ENCODE measurements around the gene EVA1B.

EVA1B gene

DNA sequence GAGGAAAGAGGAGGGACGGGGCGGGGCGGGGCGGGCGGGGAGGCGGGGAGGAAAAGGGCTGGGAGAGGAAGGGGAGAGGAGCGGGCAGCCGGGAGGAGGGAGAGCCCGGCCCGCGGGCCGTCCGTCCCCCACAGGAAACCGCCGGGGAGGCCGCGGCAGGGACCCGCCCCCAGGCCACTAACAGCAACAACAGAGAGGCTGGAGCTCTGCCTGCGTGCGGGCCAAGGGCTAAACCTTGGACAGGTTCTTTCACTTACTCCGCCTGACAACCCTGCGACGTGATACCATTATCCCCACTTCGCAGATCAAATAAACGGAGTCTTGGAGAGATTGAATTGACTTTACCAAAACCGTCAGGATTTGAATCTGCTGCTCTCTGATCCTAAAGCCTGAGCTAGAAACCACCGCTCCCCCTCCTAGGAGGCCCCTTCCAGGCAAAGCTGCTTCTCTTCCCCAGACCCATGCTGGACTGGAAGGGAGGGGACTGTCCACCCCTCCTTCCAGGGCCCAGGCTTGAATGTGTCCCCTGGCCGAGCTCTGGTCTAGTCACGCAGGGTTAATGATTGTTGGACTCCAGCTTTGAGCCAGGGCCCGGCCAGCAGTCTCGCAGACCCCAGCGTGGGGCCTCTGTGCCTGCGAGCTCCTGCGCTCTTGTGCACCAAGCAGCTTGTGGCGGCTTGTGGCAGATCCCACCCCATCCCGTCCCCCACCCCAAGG, at the start of gene EVA1B:
EVA1B (minus strand) TSS at position 10 of the 717 bp plus-strand sequence. CDS start 608 bp downstream, outside the sequence.
- DNase-seq, result peak in 1 of 2 donors; percentile 53

DNA sequence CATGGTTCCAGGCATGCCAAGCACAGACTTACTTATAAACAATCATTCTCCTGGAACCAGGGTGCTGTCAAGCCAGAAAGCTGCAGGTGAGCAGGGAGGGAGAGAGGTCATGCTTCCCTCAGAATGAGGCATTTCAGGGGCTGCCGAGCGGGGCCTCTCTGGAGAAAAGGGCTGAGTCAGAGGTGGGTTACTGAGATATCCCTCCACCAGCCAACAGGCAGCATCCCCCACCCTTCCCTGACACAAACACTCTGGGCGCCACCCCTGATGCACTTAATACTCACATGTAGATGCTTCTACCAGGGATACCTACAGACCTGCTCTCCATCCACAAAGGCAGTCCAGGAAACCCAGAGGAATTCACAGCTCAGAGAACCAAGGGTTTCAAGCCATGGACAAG, 49.2 kb upstream of the EVA1B start:
- DNase-seq, result no peak

DNA sequence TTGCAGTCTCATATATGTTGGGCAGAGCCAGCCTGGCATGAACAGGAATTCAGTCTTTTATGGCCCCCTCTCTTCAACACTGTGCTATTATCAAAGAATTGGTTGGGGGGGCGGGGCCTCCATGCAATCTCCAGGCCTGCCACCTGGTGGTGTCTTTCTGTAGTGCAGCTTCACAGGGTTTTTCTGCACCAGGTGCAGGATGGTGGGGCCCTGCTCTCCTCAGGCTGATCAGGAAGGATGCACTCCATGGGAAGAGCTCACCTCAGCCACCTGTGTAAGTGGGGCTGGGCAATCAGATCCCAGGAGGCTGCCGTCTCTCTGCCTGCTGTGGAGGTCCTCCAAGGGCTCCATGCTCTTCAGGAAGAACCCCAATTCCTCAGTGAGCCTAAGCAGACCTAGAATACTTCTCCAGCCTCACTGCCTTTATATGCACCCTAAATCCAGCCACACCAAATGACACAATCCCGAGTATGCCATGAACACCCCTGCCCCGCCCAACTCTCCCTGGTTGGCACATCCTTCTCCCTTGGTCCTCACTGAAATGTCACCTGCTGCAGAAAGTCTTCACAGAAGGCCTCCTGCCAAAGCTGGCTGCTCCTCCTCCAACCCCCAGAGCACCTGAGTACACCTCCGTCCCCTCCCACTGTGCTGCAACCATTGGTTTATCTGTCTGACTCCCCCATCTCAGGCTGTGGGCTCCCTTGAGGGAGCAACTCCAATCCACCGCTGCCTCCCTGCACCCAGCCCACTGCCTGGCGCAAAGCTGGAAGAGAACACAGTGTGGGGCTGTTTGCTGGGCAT, 45.8 kb upstream of the EVA1B start:
- peak; percentile 45 to 63 for DNase-seq

- no peak for DNase-seq
These were observed 44.4 kb upstream of the EVA1B start for GRCh38 chr1:36367798-36368197.

DNA sequence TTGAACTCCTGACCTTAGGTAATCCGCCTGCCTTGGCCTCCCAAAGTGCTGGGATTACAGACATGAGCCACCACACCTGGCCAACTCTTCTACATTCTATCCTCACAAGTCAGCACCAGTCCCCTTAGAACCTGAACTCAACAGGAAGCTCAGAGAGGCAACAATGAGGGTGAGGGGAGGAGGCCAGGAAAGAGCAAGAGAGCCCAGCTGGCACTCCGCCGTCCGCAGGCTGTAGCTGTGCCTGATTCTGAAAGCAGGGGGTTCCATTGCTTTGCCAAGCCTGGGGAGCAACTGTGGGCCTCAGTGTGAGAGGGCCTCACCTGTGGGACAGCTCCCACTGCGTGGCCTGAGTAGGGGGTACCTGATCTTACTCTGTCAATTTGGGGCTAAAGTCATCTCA, 43.6 kb upstream of the EVA1B start:
- no peak for DNase-seq

- DNase-seq, result peak; percentile 20 to 95
These were observed 42.7 kb upstream of the EVA1B start for GRCh38 chr1:36366091-36366661.

DNA sequence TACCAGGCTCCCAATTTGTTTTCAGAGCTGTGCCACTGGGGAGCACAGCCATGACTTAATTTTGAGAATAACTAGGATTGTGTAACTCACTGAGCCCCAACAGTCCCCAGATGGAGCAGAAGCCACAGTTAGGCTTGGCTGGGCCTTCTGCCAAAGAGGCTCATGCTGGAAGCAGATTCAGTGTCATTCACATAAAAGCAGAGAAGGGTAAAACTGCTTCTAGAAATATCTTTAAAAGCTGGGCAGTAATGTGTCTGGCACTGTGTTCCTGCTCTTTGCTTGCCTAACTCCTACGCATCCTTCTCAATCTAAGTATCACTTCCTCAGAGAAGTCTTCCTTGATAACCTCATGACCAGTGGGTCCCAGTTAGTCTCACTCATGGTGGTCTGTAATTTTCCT, 41.9 kb upstream of the EVA1B start:
- DNase-seq, result no peak

DNA sequence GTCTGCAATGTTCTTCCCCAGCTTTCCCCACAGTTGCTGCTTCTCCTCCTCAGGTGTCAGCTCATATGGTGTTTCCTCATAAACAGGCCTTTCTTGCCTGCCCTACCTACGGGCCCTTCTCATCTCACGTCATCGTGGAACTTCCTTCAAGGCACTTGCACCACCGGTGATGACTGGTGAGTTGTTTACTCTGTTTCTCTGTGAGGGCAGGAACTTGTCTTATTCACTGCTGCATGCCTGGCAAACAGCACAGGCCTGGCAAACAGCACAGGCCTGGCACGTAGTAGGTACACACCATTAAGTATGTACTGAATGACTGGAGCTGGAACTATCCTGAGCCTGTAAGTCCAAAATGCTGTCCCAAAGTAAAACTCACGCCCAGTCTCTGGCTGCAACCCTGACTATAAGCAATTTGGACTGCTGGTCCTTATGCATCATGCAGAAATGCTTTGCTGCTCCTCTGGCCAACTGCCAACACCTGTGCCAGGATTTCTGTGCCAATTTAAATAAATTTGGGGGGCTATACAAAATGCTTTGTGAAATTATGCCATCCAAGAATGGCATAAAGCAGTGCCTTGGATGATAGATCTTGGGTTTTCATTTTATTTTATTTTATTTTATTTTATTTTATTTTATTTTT, 36.6 kb upstream of the EVA1B start:
- DNase-seq, result no peak

- DNase-seq, result no peak
These were observed 35.9 kb upstream of the EVA1B start for GRCh38 chr1:36359383-36359782.

DNA sequence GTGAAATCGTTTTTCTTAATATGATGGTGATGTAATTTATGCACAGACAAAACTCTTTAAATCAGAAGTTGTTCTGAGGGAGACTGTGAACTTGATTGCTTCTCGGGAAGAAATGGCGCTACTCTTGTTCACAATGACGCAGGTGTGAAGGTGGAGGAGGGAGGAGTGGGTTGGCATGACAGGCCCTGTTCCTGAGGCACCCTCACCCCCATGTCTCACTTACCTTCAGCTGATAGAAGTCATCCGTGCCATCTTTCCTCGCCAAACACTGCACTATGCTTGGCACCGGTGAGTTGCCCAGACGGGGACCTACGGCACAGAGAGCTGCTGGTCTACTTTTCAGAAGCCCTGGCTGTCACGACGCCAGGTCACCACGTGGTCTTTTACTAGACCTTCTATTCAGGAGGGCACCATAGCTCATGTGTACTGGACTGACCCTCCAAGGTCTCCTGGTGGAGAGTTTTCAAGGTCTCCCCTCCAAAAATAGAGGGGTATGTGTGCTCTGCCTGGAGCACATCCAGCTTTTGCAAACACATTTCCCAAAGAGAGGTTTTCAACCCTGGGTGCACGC, 35.2 kb upstream of the EVA1B start:
- no peak for DNase-seq

- DNase-seq, result no peak
These were observed 32.4 kb upstream of the EVA1B start for GRCh38 chr1:36355811-36356210.

DNA sequence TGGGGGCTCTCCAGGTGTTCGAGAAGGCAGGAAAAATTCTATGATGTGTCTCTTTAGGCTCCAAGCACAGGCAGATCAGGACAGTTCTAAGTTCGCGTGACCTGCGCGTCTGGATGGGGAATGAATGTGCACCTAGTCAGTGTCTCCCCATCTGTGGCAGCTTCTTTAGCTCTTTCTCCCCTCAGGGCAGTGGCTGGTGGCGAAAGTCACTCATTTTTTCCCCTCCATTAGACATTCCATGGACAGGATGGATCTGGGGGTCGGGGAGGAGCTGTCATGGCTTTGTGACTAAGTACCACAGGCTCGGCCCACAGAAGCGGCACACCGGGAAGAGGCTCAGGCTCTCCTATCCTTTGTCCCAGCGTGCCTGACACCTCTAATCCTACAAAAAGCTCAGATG, 31.0 kb upstream of the EVA1B start:
- DNase-seq, result no peak

DNA sequence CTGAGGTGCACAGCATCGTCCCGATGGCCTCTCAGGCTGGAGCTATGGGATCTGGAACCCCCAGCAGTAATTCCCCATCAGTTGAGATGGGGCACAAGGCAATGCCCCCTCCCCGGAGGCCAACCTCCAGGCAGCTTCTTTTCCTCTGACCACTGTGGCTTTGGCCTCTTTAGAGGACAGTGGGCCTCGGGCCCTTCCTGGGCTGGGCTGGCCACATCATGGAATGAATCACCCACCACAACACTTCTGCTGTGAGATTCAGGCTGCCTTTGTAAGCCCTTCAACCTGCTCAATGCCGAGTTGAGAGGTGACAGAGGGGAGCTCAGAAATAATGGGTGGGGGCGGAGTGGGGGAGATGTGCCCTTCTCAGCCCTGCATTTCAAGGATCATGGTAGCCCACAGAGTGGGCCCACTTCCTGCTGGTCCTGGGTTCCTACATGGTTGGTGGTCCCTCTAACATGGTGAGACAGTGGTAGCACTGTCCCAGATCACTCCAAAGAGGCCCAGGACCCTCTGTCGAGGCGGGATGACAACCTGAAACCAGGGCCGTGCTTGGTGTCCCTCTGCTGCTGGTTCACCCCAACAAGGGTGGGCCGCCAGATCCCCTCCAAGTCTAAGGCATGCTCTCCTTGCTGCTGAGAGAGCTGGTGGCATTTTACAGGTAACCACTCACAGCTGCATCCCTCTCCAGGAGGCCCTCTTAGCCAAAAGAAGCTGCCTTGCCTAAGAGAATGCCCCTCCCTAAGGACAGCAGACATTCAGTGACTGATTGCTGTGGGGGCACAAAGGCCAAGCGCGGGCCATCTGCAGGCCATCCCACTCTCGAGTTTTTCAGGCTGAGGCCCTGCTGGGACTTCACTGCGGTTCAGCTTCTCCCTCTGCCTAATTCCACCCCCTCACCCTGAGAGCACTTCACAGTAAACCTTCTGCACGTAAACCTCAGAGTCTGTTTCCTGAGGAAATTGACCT, 29.7 kb upstream of the EVA1B start:
- DNase-seq, result no peak

DNA sequence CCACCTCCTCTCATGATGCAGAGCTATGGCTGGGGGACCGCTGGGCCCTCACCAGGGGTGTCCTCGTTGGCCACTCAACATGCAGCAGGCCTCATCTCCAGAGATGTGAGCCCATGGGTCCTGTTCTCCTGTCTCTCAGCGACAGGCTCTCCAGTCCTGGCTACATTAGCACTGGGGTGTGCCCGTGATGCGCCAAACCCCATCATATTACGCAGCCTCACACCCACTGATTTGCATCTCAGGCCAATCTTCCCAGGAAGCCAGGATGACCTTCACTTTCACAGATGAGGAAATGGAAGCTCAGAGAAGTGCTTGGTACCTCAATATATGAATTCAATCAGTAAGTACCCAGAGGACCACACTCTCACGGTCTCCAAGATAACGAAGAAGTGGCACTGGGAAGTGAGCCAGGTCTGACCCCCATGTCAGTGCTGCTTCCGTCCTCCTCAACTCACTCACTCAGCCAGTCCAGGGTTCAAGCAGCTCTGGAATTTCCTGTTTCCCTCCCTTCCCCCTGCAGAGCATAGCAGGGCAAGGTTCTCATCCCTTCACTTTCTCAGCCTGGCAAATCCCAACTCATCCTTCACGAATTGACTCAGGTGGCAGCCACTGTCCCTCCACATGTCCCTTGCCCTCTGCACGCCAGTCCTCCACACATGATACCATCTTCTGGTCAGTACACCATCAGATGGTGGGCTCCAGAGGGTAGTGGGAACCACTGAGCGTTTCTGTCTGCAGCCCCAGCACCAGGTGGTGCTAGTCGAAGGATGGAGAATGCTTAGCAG, 28.9 kb upstream of the EVA1B start:
- DNase-seq, result no peak

GRCh38 chr1:36351227-36351977, 28.0 kb upstream of the EVA1B start:
- peak in 1 of 2 donors; percentile 51 for DNase-seq

DNA sequence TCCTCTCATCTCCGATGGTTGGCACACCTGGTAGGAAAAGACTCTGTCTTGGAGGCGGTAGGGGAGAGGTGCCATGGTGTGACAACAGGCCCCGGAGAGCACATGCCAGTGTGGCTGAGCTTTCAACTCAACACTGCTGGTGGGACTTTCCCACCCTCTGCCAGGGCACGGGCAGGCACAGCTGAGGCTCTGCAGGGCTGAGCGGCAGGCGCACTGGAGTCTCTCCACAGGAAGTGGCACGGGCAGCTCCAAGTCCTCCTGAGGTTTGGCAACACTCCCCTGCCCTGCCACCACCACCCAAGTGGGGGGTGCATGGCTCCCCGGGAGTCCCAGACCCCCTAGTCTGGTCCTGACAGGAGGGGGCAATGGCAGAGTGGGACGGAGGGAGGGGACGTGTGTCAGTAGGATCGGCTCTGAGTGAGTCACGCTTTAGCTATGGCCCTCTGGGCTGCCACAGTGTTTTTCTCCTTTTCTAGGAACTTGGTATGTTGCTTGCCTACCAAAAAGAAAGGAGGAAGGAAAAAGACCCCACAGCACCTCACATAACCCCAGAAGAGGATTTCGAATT, 27.3 kb upstream of the EVA1B start:
- DNase-seq, result peak; percentile 70 to 74

GRCh38 chr1:36349839-36350238, 26.4 kb upstream of the EVA1B start:
- DNase-seq, result no peak

DNA sequence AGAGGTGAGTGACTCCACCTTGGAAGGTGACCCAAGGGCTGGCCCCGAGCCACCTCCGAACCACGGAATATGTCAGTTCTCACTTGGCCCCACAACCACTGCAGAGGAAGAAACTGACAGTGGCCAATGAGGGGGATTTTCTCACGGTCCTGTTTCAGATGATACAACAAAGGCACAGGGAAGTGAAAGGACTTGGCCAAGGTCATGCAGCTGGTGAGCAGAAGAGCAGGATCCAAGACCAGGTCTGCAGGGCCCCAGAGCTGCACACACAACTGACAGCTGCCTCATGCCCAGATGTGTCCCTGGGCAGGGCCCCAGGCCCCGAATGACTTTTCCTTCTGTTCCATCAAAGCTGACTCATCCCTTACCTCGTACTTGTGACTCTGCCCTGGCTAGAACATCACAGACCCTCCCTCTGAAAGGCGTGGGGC, 25.8 kb upstream of the EVA1B start:
- no peak for DNase-seq

- DNase-seq, result no peak
These were observed 23.4 kb upstream of the EVA1B start for GRCh38 chr1:36346741-36347370.
